SIG-M5 treated with dmso at 0.1 percent for 504 hours (cell line): ENCODE data around the gene PIGR.

Experiments
- DNase-seq: peaks from one replicate; lab custom pipeline; 2025; ENCODE audit not compliant: unreplicated experiment; lab: John Stamatoyannopoulos, UW

Gene PIGR

GRCh38 chr1:206911064-206911663 is 35.1 kb downstream of the PIGR start:
- peak; percentile 78 for DNase-seq

GRCh38 chr1:206909883-206910318 is 36.4 kb downstream of the PIGR start:
- DNase-seq = no peak

- peak; percentile 60 for DNase-seq
These were observed 36.9 kb downstream of the PIGR start for GRCh38 chr1:206909161-206909882.

- DNase-seq = no peak
These were observed 38.2 kb downstream of the PIGR start for GRCh38 chr1:206908038-206908437.

GRCh38 chr1:206907304-206907991 is 38.8 kb downstream of the PIGR start:
- DNase-seq = no peak

- no peak for DNase-seq
These were observed 40.7 kb downstream of the PIGR start for GRCh38 chr1:206905295-206906164.

- no peak for DNase-seq
These were observed 41.7 kb downstream of the PIGR start for GRCh38 chr1:206904423-206905142.

- DNase-seq = no peak
These were observed 42.6 kb downstream of the PIGR start for GRCh38 chr1:206903687-206904086.

- DNase-seq = no peak
These were observed 43.6 kb downstream of the PIGR start for GRCh38 chr1:206902702-206903101.

GRCh38 chr1:206901944-206902343 is 44.3 kb downstream of the PIGR start:
- DNase-seq = no peak

GRCh38 chr1:206900149-206900548 is 46.1 kb downstream of the PIGR start:
- no peak for DNase-seq

GRCh38 chr1:206899717-206900116 is 46.5 kb downstream of the PIGR start:
- no peak for DNase-seq

- DNase-seq = no peak
These were observed 47.3 kb downstream of the PIGR start for GRCh38 chr1:206898915-206899431.

- DNase-seq = no peak
These were observed 48.0 kb downstream of the PIGR start for GRCh38 chr1:206898089-206898914.

GRCh38 chr1:206897175-206897574 is 49.1 kb downstream of the PIGR start, which contains the start of gene IL24:
Gene IL24, plus strand, starts transcription at chr1:206897443. Its CDS starts 390 bp downstream, at chr1:206897833.
- DNase-seq = no peak

- no peak for DNase-seq
These were observed 50.0 kb downstream of the PIGR start for GRCh38 chr1:206896261-206896660.

- DNase-seq = peak; percentile 16
These were observed 50.4 kb downstream of the PIGR start for GRCh38 chr1:206895837-206896242.

- DNase-seq = no peak
These were observed 50.9 kb downstream of the PIGR start for GRCh38 chr1:206895325-206895724.

- no peak for DNase-seq
These were observed 52.9 kb downstream of the PIGR start for GRCh38 chr1:206893380-206893779.
